ENCODE data around the gene USF1. TPM values are rescaled to one million over a fixed set of nuclear protein-coding genes. Genes with fewer than 3 reads are reported as not detected.
"Not testable (repeated sequence)": the region's sequence is repeated elsewhere in the genome, so short reads cannot be mapped to it uniquely, and the experiment has no call there.

Gene USF1
- total RNA-seq, 6 experiments from 2014 or later: 25.5 to 34.3 (median 28.1) TPM

DNA sequence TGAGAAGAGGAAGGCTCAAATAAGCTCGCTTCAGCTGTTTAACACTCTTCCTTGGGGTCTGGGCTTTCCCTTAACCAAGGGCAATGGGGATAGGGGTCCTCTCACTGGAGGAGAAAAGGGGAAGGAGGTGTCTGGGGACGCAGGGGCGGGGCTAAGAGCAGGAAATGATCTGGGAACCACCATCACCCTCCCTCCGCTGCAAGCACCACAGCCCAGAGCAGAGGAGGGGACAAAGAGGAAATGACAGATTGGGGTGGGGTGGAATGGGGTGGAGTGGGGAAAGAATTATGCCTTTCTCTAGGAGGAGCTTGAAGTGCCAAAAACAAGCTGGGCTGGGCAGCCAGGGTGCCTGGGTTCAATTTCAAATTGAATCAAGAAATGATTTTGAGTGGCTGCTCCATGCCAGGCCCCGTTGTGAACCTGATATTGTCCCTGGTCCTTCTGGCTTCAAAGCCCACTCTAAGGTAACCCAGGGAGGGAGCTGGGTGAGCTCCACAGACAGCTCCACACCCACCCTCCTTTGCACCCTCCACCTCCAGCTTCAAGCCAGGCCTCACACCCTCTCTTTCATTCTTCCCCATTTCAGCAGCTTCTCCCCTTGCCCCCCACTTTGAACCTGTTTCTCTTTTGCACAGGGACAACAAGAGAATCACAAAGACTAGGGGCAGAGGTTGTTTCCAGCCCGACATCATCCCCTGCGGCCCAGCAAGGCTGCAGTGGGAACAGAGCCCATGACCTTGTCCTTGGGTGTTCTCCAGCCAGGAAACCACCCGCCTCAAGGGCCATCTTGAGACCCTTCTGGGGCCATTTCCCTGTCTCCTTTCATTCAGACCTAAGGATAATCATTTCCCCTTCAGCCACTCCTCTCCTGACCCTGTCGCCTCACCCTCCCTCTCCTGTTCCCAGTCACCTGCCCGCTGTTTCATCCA lies 22.8 kb upstream of the USF1 start:
- ATAC-seq (peak; percentile 72 to 80 (median 76)), DNase-seq (peak; percentile 60 to 76 (median 69))
- no peaks in the 10 kb centered on the region for H3K36me3 ChIP-seq
- no peak for TF ChIP-seq CTCF (IDR thresholded peaks at IDR 0.05)
- no peak for TF ChIP-seq POLR2A (IDR thresholded peaks at IDR 0.05)
- WGBS (ENCODE audit: insufficient coverage, low coverage, low lambda C conversion rate, missing lambda C conversion rate): 45% methylated on average over 8 of the region's 10 CpGs
- H3K4me1 ChIP-seq: no peaks in the 10 kb centered on the region
- no peaks in the 10 kb centered on the region for H3K9me3 ChIP-seq
- H3K27ac ChIP-seq: peak overlapping the region; percentile 31 to 75 (median 71)
- intact Hi-C loops (cut with DNase I): no loop called here
- H3K27me3 ChIP-seq: no peaks in the 10 kb centered on the region
- peak overlapping the region; percentile 26 to 44 (median 31) for H3K4me3 ChIP-seq

DNA sequence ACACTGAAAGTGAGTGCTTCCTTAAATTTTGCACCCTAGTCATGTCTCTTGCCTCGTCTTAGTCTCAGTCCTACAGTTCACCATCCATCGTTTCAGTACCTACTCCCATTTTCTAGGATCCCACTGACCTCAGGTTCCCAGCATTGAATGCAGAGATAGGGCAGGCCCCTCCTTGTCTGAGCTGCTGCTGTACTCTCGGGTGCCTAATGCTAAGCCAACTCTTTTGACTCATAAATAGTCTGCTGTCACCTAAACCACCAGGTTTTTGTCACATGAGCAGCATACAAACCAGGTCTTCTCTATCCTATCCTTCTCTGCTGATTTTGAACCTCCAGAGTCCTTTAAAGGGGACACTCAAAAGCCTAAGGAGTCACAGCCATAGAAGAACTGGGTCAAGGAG lies 20.9 kb upstream of the USF1 start:
- no peaks in the 10 kb centered on the region for H3K4me1 ChIP-seq
- 47% methylated on average over 3 of the region's 3 CpGs for WGBS (ENCODE audit: insufficient coverage, low coverage, low lambda C conversion rate, missing lambda C conversion rate)
- H3K4me3 ChIP-seq: no peak overlapping the region
- H3K36me3 ChIP-seq: no peaks in the 10 kb centered on the region
- no peak for DNase-seq
- no peaks in the 10 kb centered on the region for H3K27me3 ChIP-seq
- TF ChIP-seq CTCF (IDR thresholded peaks at IDR 0.05): no peak
- no peak for TF ChIP-seq POLR2A (IDR thresholded peaks at IDR 0.05)
- intact Hi-C loops (cut with DNase I): no loop called here
- no peaks in the 10 kb centered on the region for H3K9me3 ChIP-seq
- ATAC-seq: no peak
- no peak overlapping the region for H3K27ac ChIP-seq

- H3K36me3 ChIP-seq; H3K9me3 ChIP-seq; ATAC-seq; H3K4me1 ChIP-seq; H3K4me3 ChIP-seq; DNase-seq; intact Hi-C loops (cut with DNase I); H3K27me3 ChIP-seq; H3K27ac ChIP-seq: not testable (repeated sequence)
- 68% methylated on average over 6 of the region's 7 CpGs for WGBS (ENCODE audit: insufficient coverage, low coverage, low lambda C conversion rate, missing lambda C conversion rate)
These were observed 19.9 kb upstream of the USF1 start for GRCh38 chr1:161065681-161066080.

DNA sequence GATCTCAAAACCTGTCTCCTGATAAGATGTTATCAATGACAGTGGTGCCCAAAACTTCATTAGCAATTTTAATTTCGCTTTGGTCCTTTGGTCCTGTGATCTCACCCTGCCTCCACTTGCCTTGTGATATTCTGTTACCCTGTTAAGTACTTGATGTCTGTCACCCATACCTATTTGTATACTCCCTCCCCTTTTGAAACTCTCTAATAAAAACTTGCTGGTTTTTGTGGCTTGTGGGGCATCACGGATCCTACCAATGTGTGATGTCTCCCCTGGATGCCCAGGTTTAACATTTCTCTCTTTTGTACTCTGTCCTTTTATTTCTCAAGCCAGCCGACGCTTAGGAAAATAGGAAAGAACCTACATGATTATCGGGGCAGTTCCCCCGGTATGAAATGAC lies 18.2 kb upstream of the USF1 start:
- H3K36me3 ChIP-seq; H3K4me3 ChIP-seq; H3K27me3 ChIP-seq; H3K27ac ChIP-seq; intact Hi-C loops (cut with DNase I); H3K4me1 ChIP-seq; DNase-seq; H3K9me3 ChIP-seq; ATAC-seq: not testable (repeated sequence)
- WGBS (ENCODE audit: insufficient coverage, low coverage, low lambda C conversion rate, missing lambda C conversion rate): 47% methylated on average over 6 of the region's 6 CpGs

- no peaks in the 10 kb centered on the region for H3K36me3 ChIP-seq
- no peak overlapping the region for H3K4me3 ChIP-seq
- H3K27ac ChIP-seq: no peak overlapping the region
- DNase-seq: no peak
- no peaks in the 10 kb centered on the region for H3K4me1 ChIP-seq
- H3K9me3 ChIP-seq: no peaks in the 10 kb centered on the region
- ATAC-seq: no peak
- no peaks in the 10 kb centered on the region for H3K27me3 ChIP-seq
- intact Hi-C loops (cut with DNase I): no loop called here
- WGBS (ENCODE audit: insufficient coverage, low coverage, low lambda C conversion rate, missing lambda C conversion rate): 88% methylated on average over 4 of the region's 4 CpGs
- TF ChIP-seq POLR2A (IDR thresholded peaks at IDR 0.05) (no peak), CTCF (IDR thresholded peaks at IDR 0.05) (no peak)
These were observed 15.6 kb upstream of the USF1 start for GRCh38 chr1:161061419-161061818.

Measured in right lobe of liver (tissue), 6 donors.